Stromal cell of bone marrow (primary cell): ENCODE data around the gene CPAMD8.
"Not testable (repeated sequence)": the region's sequence is repeated elsewhere in the genome, so short reads cannot be mapped to it uniquely, and the experiment has no call there.

Experiments used
- DNase-seq: peaks from one replicate; pipeline ENCODE4 v3.0.0-alpha.2; 2012; ENCODE audit warnings: low read depth

Gene CPAMD8

GRCh38 chr19:17001603-17002183, 24.9 kb downstream of the CPAMD8 start:
- no peak for DNase-seq

GRCh38 chr19:16998635-16999194, 27.9 kb downstream of the CPAMD8 start:
- no peak for DNase-seq

DNA sequence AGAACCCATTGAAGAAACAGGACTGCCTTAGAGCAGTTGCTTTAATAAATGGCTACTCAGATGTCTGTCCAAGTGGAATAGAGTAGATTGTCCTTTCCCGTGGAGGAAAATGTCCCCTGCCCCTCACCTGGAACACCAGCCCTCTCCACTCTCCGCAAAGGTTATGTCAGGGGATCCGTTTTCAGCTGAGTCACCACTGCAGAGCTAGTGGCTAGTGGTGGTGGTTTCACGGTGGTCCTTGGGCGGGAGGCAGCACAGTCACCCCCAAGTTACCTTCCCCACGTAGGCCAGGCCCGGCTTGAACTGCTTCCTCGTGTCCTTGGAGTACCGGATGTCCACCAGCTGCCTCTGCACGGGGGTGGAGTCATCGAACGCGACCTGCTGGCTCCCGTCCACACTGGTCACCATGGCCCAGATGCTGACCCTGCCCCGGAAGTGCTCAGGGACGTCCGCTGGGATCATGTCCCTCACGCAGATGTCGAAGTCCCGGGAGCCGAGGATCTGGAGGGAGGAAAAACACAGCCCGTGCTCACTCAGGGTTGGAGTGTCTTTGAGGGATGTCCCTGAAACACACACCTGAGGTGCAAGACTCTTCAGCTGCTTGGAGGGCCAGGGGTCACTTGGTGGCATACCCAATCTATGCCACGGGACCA, 29.6 kb downstream of the CPAMD8 start:
- not testable (repeated sequence) for DNase-seq

DNA sequence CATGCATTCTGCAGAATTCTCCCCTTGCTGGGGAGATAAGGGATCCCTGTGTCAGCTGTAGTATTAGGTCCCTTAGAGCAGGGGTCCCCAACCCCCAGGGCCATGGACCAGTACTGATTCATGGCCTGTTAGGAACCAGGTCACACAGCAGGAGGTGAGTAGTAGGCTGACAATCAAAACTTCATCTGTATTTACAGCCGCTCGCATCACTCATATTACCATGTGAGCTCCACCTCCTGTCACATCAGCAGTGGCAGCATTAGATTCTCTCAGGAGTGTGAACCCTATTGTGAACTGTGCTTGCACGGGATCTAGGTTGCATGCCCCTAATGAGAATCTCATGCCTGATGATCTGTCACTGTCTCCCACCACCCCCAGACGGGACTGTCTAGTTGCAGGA, 37.9 kb downstream of the CPAMD8 start:
- DNase-seq, result no peak

DNA sequence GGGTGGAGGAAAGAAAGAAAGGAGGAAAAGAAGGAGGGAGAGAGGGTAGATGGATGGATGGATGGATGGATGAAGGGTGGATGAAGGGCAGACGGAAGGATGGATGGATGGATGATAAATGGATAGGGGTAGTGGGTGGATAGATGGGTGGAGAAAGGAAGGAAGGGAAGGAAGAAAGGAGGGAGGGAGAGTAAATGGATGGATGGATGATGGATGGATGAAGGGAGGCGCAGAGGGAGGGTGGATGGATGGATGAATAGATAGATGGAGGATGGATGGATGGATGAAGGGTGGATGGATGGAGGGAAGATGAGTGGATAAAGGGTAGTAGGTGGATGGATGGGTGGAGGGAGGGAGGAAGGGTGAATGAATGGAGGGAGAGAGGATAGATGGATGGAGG, 41.2 kb downstream of the CPAMD8 start:
- DNase-seq, result no peak

DNA sequence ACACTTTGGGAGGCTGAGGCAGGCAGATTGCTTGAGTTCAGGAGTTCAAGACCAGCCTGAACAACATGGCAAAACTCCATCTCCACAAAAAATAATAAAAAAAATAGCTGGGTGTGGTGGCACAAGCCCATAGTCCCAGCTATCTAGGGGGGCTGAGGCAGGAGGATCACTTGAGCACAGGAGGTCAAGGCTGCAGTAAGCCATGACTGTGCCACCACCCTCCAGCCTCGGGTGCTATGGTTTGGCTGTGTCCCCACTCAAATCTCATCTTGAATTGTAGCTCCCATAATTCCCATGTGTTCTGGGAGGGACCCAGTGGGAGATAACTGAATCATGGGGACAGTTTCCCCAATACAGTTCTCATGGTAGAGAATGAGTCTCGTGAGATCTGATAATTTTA, 44.0 kb downstream of the CPAMD8 start:
- DNase-seq, result not testable (repeated sequence)

- no peak for DNase-seq
These were observed 47.5 kb downstream of the CPAMD8 start for GRCh38 chr19:16978839-16979802.

GRCh38 chr19:16978156-16978555, 48.5 kb downstream of the CPAMD8 start:
- DNase-seq, result no peak

- DNase-seq, result no peak
These were observed 49.3 kb downstream of the CPAMD8 start for GRCh38 chr19:16977306-16977705.

DNA sequence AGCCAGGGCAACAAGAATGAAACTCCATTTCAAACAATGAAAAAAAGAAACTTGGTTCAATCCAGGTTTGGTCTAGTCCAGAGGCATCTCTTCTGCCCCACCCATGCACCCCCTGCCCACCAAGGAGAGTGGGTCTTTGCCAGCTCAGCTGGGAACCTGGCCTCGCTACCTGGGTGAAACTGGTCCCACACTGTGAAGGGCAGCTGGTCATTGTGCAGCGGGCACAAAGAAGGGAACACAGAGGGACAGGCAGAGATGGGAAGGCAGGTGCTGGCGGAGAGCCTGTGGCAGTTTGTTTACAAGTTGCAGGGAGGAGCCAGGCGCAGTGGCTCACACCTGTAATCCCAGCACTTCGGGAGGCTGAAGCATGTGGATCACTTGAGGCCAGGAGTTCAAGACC, 50.2 kb downstream of the CPAMD8 start:
- DNase-seq, result no peak

DNA sequence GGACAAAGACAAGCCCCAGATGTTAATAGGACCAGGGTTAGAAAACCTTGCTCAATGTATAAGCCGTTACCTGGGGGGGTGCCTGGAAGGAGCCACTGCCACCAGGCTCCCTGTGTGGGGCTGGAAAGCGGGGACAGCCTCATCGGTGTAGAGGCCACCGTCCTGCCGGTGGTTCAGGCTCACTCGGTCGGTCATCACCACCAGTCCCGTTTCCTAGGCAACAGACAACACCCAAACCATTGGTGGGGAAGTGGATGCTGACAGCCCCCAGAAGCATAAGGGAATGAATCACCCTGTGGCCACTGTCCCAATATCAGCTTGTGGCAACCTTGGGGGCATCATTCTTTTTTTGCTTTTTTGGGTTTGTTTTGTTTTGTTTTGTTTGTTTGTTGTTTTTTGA, 55.8 kb downstream of the CPAMD8 start:
- no peak for DNase-seq

DNA sequence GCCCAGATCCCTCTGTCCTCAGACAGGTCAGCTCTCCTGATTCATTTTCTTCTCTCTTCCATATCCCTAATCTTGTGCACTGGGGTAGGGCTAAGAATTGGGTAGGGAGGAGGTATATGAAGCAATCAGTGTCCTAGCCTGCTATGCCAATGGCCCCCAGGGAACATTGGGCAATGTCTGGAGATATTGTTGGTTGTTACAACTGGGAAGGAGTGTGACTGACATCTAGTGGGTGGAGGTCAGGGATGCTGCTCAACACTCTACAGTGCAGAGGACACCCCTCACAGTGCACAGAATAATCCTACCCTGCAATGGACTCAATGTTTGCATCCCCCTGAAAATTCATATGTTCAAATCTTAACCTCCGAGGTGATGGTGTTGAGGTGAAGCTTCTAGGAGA, 57.5 kb downstream of the CPAMD8 start:
- DNase-seq, result no peak

DNA sequence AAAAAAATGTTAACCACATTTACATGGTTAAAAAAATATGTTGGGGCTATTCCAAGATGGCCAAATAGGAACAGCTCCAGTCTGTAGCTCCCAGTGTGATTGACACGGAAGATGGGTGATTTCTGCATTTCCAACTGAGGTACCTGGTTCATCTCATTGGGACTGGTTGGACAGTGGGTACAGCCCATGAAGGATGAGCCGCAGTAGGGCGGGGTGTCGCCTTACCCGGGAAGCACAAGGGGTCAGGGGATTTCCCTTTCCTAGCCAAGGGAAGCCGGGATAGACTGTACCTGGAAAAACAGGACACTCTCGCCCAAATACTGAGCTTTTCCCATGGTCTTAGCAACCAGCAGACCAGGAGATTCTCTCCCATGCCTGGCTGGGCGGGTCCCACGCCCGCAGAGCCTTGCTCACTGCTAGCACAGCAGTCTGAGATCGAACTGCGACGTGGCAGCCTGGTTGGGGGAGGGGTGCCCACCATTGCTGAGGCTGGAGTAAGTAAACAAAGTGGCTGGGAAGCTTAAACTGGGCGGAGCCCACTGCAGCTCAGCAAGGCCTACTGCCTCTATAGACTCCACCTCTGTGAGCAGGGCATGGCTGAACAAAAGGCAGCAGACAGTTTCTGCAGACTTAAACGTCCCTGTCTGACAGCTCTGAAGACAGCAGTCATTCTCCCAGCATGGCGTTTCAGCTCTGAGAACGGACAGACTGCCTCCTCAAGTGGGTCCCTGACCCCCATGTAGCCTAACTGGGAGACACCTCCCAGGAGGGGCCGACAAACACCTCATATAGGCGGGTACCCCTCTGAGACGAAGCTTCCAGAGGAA, 65.4 kb downstream of the CPAMD8 start:
- not testable (repeated sequence) for DNase-seq

DNA sequence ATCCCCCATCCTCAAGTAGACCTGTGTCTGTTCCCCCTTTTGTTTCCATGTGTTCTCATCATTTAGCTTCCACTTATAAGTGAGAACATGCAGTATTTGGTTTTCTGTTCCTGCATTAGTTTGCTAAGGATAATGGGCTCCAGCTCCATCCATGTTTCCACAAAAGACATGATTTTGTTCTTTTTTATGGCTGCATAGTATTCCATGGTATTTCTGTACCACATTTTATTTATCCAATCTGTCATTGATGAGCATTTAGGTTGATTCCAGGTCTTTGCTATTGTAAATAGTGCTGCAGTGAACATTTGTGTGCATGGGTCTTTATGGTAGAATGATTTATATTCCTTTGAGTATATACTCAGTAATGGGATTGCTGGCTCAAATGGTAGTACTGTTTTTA, 68.3 kb downstream of the CPAMD8 start:
- not testable (repeated sequence) for DNase-seq

DNA sequence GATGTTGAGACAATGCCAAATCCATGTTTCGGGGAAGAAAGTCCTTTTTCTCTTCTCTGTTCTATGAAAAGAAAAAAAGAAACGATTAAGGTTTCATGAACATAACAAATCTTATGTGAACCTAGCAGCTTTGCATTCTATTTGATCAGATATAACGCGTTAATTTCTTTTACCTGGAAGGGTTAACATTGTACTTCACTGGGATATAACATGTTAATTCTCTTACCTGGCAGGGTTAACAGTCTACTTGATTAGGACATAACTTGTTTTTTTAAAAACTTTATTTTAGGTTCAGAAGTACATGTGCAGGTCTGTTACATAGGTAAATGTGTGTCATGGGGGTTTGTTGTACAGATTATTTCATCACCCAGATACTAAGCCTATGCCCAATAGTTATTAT, 68.8 kb downstream of the CPAMD8 start:
- DNase-seq, result no peak

- peak; percentile 47 for DNase-seq
These were observed 69.4 kb downstream of the CPAMD8 start for GRCh38 chr19:16957151-16957701.

DNA sequence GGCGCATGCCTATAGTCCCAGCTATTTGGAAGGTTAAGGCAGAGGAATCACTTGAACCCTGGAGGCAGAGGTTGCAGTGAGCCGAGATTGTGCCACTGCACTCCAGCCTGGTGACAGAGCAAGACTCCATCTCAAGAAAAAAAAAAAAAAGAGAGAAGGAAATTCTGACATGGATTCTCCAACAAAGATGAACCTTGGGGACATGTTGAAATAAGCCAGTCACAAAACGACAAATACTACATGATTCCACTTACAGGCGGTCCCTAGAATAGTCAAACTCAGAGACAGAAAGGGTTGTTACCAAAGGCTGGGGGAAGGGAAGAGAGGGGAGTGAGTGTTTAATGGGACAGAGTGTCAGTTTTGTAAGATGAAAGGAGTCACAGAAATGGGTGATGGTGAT, 71.4 kb downstream of the CPAMD8 start:
- DNase-seq, result no peak

DNA sequence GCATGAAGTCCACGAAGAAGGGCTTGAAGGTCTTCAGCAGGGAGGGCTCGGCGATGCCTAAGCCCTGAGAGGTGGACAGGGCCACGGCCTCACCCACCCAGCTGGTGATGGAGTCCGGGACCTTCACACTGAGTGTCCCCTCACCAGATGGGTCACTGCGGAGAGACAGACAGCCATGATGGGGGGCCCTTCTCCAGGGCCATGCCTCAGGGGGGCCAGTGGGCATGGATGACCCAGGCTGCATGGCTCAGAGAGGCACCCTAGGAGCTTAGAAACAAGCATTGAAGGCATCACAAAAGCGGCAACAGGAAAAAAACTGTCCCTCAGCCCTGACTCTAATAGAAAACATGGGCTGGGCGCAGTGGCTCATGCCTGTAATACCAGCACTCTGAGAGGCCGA, 74.6 kb downstream of the CPAMD8 start:
- no peak for DNase-seq

DNA sequence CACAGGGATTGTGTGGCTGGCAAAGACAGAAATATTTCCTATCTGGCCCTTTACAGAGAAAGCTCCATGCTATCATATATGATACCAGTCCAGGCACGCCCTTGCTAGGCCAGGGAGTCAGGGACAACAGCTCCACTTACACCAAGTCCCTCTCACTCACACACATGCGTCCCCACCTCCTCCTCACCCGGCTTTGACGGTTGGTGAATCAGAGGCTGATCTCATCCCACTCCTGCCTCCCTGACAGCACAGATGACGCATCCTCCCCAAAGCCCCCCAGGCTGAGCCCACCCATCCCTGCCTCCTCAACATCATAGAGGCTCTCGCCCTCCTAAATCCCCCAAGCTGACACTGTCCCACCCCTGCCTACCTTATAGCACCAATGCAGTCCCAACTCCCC, 75.1 kb downstream of the CPAMD8 start:
- no peak for DNase-seq

- no peak for DNase-seq
These were observed 77.0 kb downstream of the CPAMD8 start for GRCh38 chr19:16949496-16950023.
